ENCODE results near the gene PRKCB.

GRCh38 chr16:23981429-23982399 lies 145.9 kb downstream of the PRKCB start:
- TF ChIP-seq CTCF (IDR thresholded peaks at IDR 0.05) = no peak
- no peak for TF ChIP-seq POLR2A (IDR thresholded peaks at IDR 0.05)
- no peak for TF ChIP-seq EP300 (IDR thresholded peaks at IDR 0.05)

Measured in gastroesophageal sphincter (tissue), 3 donors.